Choroid plexus epithelial cell (primary cell): ENCODE results near the gene HSPB6.
A peak's percentile ranks its signal among the peaks of the same experiment; 100 is the strongest.

ENCODE experiments used
- DNase-seq: peaks from one replicate; pipeline ENCODE4 v3.0.0-alpha.2; 2010; ENCODE audit warnings: low read depth
- H3K4me3 ChIP-seq: 2 replicates; pipeline ENCODE4 v1.5.1; 2011; ENCODE audit warnings: low read depth, mild to moderate bottlenecking, control low read depth, low read length, moderate library complexity
- CTCF ChIP-seq: conservative IDR thresholded peaks from 2 replicates; pipeline ENCODE4 v1.5.1; 2011; ENCODE audit warnings: low read depth, mild to moderate bottlenecking, control low read depth, inconsistent platforms, low read length, moderate library complexity

Gene HSPB6

GRCh38 chr19:35745328-35746086 lies 11.3 kb downstream of the HSPB6 start, which contains the start of the genes PSENEN and U2AF1L4:
Gene PSENEN, plus strand, starts transcription at chr19:35745651. Its CDS starts 280 bp downstream, at chr19:35745931.
Gene U2AF1L4, minus strand, starts transcription at chr19:35745418. Its CDS starts 27 bp downstream, at chr19:35745391.
- TF ChIP-seq CTCF: no peak
- peak within 1 kb of the TSS; percentile 88 for H3K4me3 ChIP-seq
- DNase-seq: peak; percentile 100

GRCh38 chr19:35744430-35745327 lies 12.2 kb downstream of the HSPB6 start:
- peak; percentile 98 for DNase-seq
- peak overlapping the region; percentile 88 for H3K4me3 ChIP-seq
- TF ChIP-seq CTCF: peak; percentile 61

DNA sequence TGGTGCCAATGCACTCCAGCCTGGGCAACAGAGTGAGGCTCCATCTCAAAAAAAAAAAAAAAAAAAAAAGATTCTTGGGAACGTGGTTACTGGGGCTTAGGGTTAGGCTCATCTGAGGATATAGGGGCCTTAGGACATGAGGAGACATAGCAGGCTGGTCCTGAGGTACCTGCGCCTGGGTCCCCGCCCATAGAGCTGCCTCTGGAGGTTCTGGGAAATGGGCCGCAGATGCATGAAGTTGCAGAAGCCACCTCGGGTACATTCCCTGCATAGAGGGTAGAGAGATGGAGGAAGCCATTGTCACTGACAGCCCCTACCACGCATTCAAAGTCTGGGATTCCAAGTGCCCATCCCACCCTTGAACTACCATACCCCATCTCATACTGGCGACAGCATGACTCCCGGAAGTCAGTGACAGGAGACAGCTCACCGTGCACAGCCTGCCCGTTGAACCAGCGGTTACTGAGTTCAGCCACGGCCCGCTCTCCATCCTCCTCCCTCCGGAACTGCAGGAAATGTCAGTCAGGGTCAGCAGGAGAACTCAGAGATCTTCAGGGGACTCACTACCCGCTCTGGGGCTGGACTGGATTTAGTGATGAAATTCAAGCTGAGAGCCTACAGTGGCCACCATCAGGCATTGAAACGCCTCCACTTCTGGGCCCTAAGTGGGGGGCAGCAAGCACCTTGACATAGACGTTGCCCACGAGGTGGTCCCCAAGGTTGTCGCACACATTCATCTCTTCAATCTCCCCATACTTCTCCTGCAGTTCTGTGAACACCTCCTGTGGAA lies 13.0 kb downstream of the HSPB6 start:
- no peak for TF ChIP-seq CTCF
- H3K4me3 ChIP-seq: no peak overlapping the region
- no peak for DNase-seq

DNA sequence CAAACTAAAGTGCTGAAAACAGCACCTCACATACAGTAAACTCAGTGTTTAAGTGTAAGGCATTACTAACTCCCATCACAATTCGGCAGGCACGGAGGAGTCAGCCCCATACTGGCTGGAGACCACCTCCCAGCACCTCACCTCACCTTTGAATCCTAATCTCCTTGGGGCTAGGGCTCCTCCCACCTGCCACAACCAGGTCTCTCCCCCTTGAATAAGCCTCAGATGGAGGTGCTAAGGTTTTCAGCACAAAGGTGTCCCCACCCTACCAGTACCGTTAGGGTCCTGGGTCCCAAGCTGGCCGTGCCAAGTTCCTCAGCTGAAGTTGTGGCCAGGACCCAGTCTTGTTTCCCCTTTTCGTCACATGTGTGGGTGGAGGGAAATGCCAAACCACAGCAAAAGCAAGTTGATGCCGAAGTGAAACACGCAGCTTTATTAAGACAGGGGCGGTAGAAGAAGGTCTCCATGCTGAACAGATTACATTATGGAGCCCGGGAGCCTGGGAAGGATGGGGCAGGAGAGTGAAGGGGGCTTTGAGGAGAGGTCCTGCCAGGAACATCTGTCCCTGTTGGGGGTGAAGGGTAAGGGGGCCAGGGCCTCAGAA lies 14.6 kb downstream of the HSPB6 start, which contains the start of gene IGFLR1:
Gene IGFLR1 (minus strand): TSS at position 332 of the 604 bp plus-strand sequence. CDS start 1,272 bp downstream, outside the sequence.
- TF ChIP-seq CTCF: no peak
- no peak for DNase-seq
- no peak within 1 kb of the TSS for H3K4me3 ChIP-seq

DNA sequence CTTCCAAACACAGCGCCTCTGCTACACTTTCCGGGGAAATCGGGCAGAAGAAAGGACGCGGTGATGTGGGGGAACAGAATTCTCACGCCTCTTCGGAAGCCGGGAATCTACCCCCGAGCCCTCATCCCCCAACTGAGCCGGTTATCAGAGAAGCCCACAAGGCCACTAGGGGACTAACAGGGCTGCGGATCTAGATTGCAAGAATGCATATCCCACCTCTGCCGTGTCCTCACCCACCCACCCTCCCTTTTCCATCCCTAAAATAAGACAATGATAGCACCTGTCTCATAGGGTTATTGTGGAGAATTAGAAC lies 15.7 kb downstream of the HSPB6 start:
- H3K4me3 ChIP-seq: peak overlapping the region; percentile 60
- TF ChIP-seq CTCF: no peak
- no peak for DNase-seq

- DNase-seq: peak; percentile 99
- peak; percentile 24 for TF ChIP-seq CTCF
- peak overlapping the region; percentile 60 for H3K4me3 ChIP-seq
These were observed 16.2 kb downstream of the HSPB6 start for GRCh38 chr19:35740423-35741202.
